Measurements from ENCODE around the gene DNAH5.

- TF ChIP-seq CTCF (conservative IDR thresholded peaks at IDR 0.05; ENCODE audit: low read depth in 2 of 2) (no peak), REST (IDR thresholded peaks at IDR 0.05; ENCODE audit: unreplicated experiment) (no peak), EZH2 (IDR thresholded peaks at IDR 0.05; ENCODE audit: low read depth, unreplicated experiment) (no peak), POLR2AphosphoS5 (IDR thresholded peaks at IDR 0.05; ENCODE audit: low read depth) (no peak), CREB1 (CRISPR knock-in tag; IDR thresholded peaks at IDR 0.05; ENCODE audit: low read depth) (no peak), JUNB (IDR thresholded peaks at IDR 0.05; ENCODE audit: unreplicated experiment) (no peak), ZNF462 (CRISPR knock-in tag; IDR thresholded peaks at IDR 0.05) (no peak), ETS1 (IDR thresholded peaks at IDR 0.05) (no peak), ZNF331 (CRISPR knock-in tag; IDR thresholded peaks at IDR 0.05; ENCODE audit: low read depth) (no peak), STAT1 (IDR thresholded peaks at IDR 0.05; ENCODE audit: unreplicated experiment) (no peak), EZH2phosphoT487 (IDR thresholded peaks at IDR 0.05; ENCODE audit: unreplicated experiment) (no peak)
These were observed 130.2 kb downstream of the DNAH5 start for GRCh38 chr5:13814301-13814700.

Data from GM23338 (cell line).